ENCODE results near the gene TCL1A. TPM values are rescaled to one million over a fixed set of nuclear protein-coding genes. Genes with fewer than 3 reads are reported as not detected.

The TCL1A gene
- total RNA-seq, 1 experiment from 2014 or later = not detected

- no peak overlapping the region for H3K4ac ChIP-seq (ENCODE audit: low read depth, low read length)
- H4K5ac ChIP-seq (ENCODE audit: insufficient read length, low read depth, low read length) = no peak overlapping the region
- H3T11ph ChIP-seq (ENCODE audit: low read length) = no peak overlapping the region
- H3K36me3 Mint-ChIP-seq (ENCODE audit: insufficient read depth in 1 of 3, low read depth in 3 of 3) = no peaks in the 10 kb centered on the region; a peak in 1 of 7 replicates
- peaks cover 2% of the 10 kb centered on the region for H3K23me2 ChIP-seq (ENCODE audit: insufficient read length, low read depth, low read length, poor library complexity, severe bottlenecking)
- H3K27me3 ChIP-seq (ENCODE audit: insufficient read depth, low read length) = no peaks in the 10 kb centered on the region; the same call in 1 of the 2 replicates
- no peak for TF ChIP-seq CTCF (conservative IDR thresholded peaks at IDR 0.05)
- no peak overlapping the region for H2AFZ ChIP-seq (ENCODE audit: low read length)
- H3K14ac ChIP-seq (ENCODE audit: insufficient read depth, low read length) = no peak overlapping the region
- H3K79me1 ChIP-seq (ENCODE audit: insufficient read depth, low read depth, low read length, poor library complexity, severe bottlenecking) = no peaks in the 10 kb centered on the region
- peaks cover 53% of the 10 kb centered on the region for H3K27me3 Mint-ChIP-seq (ENCODE audit: low read depth)
- no peaks in the 10 kb centered on the region for H4K20me1 ChIP-seq (ENCODE audit: control insufficient read depth, insufficient read depth, insufficient read length)
- H3K4me2 ChIP-seq (ENCODE audit: insufficient read depth, insufficient read length, low read length) = no peak overlapping the region
- H3K9ac ChIP-seq (ENCODE audit: extremely low read depth, insufficient read length, low read length) = no peak overlapping the region
- no peak overlapping the region for H2BK5ac ChIP-seq (ENCODE audit: insufficient read length, low read length)
- H3K56ac ChIP-seq (ENCODE audit: insufficient read length, low read depth, low read length) = no peak overlapping the region
- no peak overlapping the region for H3K27ac ChIP-seq (ENCODE audit: insufficient read length, low read depth, low read length)
- H4K91ac ChIP-seq (ENCODE audit: insufficient read length, low read depth, low read length) = no peak overlapping the region
- H3K27ac Mint-ChIP-seq = no peak overlapping the region
- no peaks in the 10 kb centered on the region for H3K9me3 ChIP-seq (ENCODE audit: control insufficient read depth, low read depth, low read length)
- H2BK120ac ChIP-seq (ENCODE audit: low read depth, low read length, poor library complexity, severe bottlenecking) = no peak overlapping the region
- H4K8ac ChIP-seq (replicated peaks; ENCODE audit: insufficient read length, low read depth, low read length) = no peak overlapping the region
- H3K23ac ChIP-seq (ENCODE audit: insufficient read length, low read depth, low read length) = no peak overlapping the region
- H3K4me1 ChIP-seq (ENCODE audit: insufficient read depth, low read length) = peaks cover 6% of the 10 kb centered on the region; the same call in 1 of the 2 replicates
- no peak overlapping the region for H2BK20ac ChIP-seq (ENCODE audit: low read depth, low read length, poor library complexity, severe bottlenecking)
- H2BK12ac ChIP-seq (ENCODE audit: insufficient read length, low read depth, low read length) = no peak overlapping the region
- no peaks in the 10 kb centered on the region for H3K79me2 ChIP-seq (ENCODE audit: insufficient read depth, low read length)
- no peak overlapping the region for H2AK5ac ChIP-seq (ENCODE audit: insufficient read length, low read length)
- H3K4me3 Mint-ChIP-seq = no peak overlapping the region
- DNase-seq = no peak
- WGBS (ENCODE audit: extremely low coverage, insufficient read length, low lambda C conversion rate) = no CpG with 5 or more reads among the region's 9 CpGs
- no peak overlapping the region for H2BK15ac ChIP-seq (ENCODE audit: low read depth, low read length)
- no peak overlapping the region for H3K18ac ChIP-seq (ENCODE audit: insufficient read length, low read depth, low read length)
- H3K9me3 Mint-ChIP-seq = no peaks in the 10 kb centered on the region; a peak in 1 of 5 replicates
- peaks cover 14 to 17% of the 10 kb centered on the region in 2 experiments for H3K4me1 Mint-ChIP-seq
Observed at GRCh38 chr14:95712398-95712797, 1.5 kb downstream of the TCL1A start.

All from H9 (cell line).